Prostate gland (tissue), 2 donors: Measurements from ENCODE around the gene ALK. TPM values are rescaled to one million over a fixed set of nuclear protein-coding genes. Genes with fewer than 3 reads are reported as not detected.
"Not testable (repeated sequence)": the region's sequence is repeated elsewhere in the genome, so short reads cannot be mapped to it uniquely, and the experiment has no call there.

Experiments used
- DNase-seq: peaks from one replicate; pipeline ENCODE4 v3.0.0-alpha.2; 2019; ENCODE audit warnings: low spot score
- H3K27ac ChIP-seq, 2 donors: fragments of 200-600 bp; sonication (generic); 2 replicates each; pipeline ENCODE4 v1.5.1; 2017 to 2019
- H3K27me3 ChIP-seq: fragments of 200-600 bp; sonication (generic); replicated peaks from 2 replicates; pipeline ENCODE4 v1.5.1; 2019; ENCODE audit not compliant: insufficient read depth
- H3K36me3 ChIP-seq, 2 donors: fragments of 200-600 bp; sonication (generic); 1 replicate in 1 of 2; 2 replicates in 1 of 2; pipeline versions ENCODE4 v1.5.1 to v1.8.1; 2017 to 2019
- H3K4me1 ChIP-seq: fragments of 200-600 bp; sonication (generic); replicated peaks from 2 replicates; pipeline ENCODE4 v1.5.1; 2019
- H3K4me3 ChIP-seq, 2 donors: fragments of 200-600 bp; sonication (generic); 2 replicates each; pipeline ENCODE4 v1.5.1; 2017 to 2019
- H3K9me3 ChIP-seq: fragments of 200-600 bp; sonication (generic); 2 replicates; pipeline ENCODE4 v1.5.1; 2017
- POLR2A ChIP-seq: fragments of 450-650 bp; IDR thresholded peaks from one replicate; pipeline ENCODE4 v1.6.1; 2016; ENCODE audit warnings: antibody characterized with exemption, mild to moderate bottlenecking
- POLR2AphosphoS5 ChIP-seq: sonication (generic); formaldehyde crosslinking; IDR thresholded peaks from one replicate; pipeline ENCODE4 v1.6.1; 2017; ENCODE audit warnings: antibody characterized with exemption
- WGBS: methylation state at CpG from one replicate; pipeline ENCODE4 v1.1.5; 2018; 5-methylcytosine and 5-hydroxymethylcytosine counted together
- intact Hi-C: fragments of 100-400 bp; cut with DNase I; formaldehyde crosslinking; loops from one replicate; pipeline ENCODE4 v1.14.2; 2022
- total RNA-seq, 2 donors: library from RNA; depleted of rRNA; stranded (reverse); fragments of >200 nt; gene quantifications; one replicate each; pipeline ENCODE4 v1.1.0, GENCODE V29; 2016
- TF ChIP-seq, protein P1 (sequence below), 4 experiments: fragments of 200-600 bp in 2 of 4; fragments of 450-650 bp in 2 of 4; sonication (generic) in 2 of 4; IDR thresholded peaks; 1 replicate in 3 of 4; 2 replicates in 1 of 4; pipeline ENCODE4 v1.5.1; 2016 to 2019; ENCODE audit warnings: antibody characterized with exemption in 4 of 4, mild to moderate bottlenecking in 2 of 4, moderate library complexity in 2 of 4

The ALK gene
- total RNA-seq, 2 donors from 2014 or later: 0.14 to 1.2 TPM

DNA sequence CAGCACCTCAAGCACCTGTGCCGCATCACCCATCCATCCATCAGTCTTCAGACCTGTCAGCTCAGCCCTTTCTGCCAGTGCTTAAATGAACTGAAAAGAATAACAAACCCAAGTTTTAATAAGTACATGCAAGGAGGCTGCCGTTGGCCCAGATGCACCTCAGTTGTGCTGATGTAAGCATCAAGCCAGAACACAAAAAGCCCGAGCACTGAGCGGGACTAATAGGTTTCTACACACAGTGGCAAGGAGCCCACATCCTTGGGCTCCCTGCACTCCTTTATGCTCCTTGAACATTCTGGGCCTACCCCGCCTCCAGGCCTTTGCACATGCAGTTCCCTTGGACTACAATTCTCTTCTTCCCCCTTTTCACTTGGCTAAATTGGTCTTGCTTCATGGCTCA is 165.6 kb downstream of the ALK start:
- Histone ChIP-seq H3K9me3 (no peaks in the 10 kb centered on the region), H3K36me3 (no peaks in the 10 kb centered on the region), H3K4me3 (no peak overlapping the region), H3K27me3 (no peaks in the 10 kb centered on the region), H3K27ac (no peak overlapping the region), H3K4me1 (no peaks in the 10 kb centered on the region)
- 86% methylated on average over 5 of the region's 5 CpGs for WGBS
- DNase-seq: no peak
- intact Hi-C loops: no loop called here
- TF ChIP-seq POLR2AphosphoS5 (no peak), POLR2A (no peak)
- TF ChIP-seq, protein P1, sequence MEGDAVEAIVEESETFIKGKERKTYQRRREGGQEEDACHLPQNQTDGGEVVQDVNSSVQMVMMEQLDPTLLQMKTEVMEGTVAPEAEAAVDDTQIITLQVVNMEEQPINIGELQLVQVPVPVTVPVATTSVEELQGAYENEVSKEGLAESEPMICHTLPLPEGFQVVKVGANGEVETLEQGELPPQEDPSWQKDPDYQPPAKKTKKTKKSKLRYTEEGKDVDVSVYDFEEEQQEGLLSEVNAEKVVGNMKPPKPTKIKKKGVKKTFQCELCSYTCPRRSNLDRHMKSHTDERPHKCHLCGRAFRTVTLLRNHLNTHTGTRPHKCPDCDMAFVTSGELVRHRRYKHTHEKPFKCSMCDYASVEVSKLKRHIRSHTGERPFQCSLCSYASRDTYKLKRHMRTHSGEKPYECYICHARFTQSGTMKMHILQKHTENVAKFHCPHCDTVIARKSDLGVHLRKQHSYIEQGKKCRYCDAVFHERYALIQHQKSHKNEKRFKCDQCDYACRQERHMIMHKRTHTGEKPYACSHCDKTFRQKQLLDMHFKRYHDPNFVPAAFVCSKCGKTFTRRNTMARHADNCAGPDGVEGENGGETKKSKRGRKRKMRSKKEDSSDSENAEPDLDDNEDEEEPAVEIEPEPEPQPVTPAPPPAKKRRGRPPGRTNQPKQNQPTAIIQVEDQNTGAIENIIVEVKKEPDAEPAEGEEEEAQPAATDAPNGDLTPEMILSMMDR (IDR thresholded peaks at IDR 0.05): no peak

DNA sequence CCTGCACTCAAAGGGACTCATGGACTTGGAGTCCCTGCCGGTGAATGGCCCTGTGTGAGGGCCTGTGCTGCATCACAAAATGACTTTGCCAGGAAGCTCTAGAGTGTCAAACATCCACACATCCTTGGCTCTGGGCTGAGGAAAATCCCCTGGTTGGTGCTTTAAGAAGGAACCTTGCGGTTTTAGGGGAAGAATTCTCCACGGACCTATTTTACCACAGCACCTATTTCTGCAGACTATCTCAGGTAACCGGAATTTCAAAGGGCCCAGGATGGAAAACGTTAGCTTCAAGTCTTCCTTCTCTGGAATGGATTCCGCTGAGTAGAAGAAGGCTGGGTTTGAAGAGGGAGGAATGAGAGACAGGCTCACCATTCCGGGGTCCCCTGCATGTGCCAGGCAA is 166.2 kb downstream of the ALK start:
- 87% methylated on average over 7 of the region's 7 CpGs for WGBS
- TF ChIP-seq POLR2AphosphoS5 (no peak), POLR2A (no peak)
- TF ChIP-seq, protein P1 (IDR thresholded peaks at IDR 0.05): no peak
- H3K9me3 ChIP-seq: no peaks in the 10 kb centered on the region
- no peak for DNase-seq
- intact Hi-C loops: no loop called here
- no peaks in the 10 kb centered on the region for H3K36me3 ChIP-seq
- no peaks in the 10 kb centered on the region for H3K4me1 ChIP-seq
- H3K27ac ChIP-seq: no peak overlapping the region
- no peaks in the 10 kb centered on the region for H3K27me3 ChIP-seq
- no peak overlapping the region for H3K4me3 ChIP-seq

DNA sequence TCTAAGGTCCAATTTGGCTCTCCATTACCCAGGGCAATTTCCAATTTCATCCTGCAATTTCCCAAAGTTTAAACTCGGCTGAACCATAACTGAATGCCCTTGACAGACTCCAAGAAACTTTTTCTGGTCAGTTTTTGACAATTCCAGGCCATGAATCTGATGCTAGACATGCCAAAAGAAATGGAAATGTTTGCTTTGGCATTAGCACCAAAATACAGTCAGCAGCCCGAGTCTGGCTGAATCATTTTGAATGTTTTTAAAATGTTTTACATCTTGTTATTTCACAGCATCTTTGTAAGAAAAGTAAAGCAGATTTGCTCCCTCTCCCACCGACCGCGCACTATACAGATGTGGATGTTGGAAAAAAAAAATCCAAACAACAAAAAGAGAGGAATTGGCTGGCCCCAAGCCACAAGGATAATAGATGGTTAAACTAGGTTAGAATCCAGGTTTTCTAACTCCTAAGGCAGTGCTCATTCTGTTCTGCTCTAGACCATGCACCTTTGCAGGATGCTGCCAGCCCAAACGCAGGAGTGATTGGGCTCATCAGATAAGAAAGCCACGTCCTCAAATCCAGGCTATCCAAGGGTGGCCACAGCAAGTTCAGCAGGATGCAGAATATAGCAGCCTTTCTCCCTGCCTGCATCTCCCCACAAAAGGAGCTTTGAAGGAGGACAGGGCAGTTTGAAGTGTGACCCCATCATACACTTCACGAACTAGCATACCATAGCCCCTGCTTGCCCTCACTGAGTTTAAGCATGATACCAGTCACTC is 167.5 kb downstream of the ALK start:
- WGBS: 41% methylated on average over 8 of the region's 8 CpGs
- Histone ChIP-seq H3K4me3 (no peak overlapping the region), H3K27me3 (no peaks in the 10 kb centered on the region), H3K36me3 (no peaks in the 10 kb centered on the region), H3K9me3 (no peaks in the 10 kb centered on the region), H3K27ac (no peak overlapping the region), H3K4me1 (no peaks in the 10 kb centered on the region)
- intact Hi-C loops: no loop called here
- DNase-seq: no peak
- TF ChIP-seq POLR2AphosphoS5: no peak
- no peak for TF ChIP-seq POLR2A
- TF ChIP-seq, protein P1 (IDR thresholded peaks at IDR 0.05): no peak

- Histone ChIP-seq H3K27ac (no peak overlapping the region), H3K4me1 (no peaks in the 10 kb centered on the region), H3K9me3 (no peaks in the 10 kb centered on the region), H3K36me3 (no peaks in the 10 kb centered on the region), H3K4me3 (no peak overlapping the region), H3K27me3 (no peaks in the 10 kb centered on the region)
- 84% methylated on average over 6 of the region's 6 CpGs for WGBS
- TF ChIP-seq, protein P1 (IDR thresholded peaks at IDR 0.05): no peak
- TF ChIP-seq POLR2AphosphoS5: no peak
- TF ChIP-seq POLR2A: no peak
- intact Hi-C loops: no loop called here
- DNase-seq: no peak
Measured at GRCh38 chr2:29751390-29751789, 170.0 kb downstream of the ALK start.

GRCh38 chr2:29750463-29750862 is 170.9 kb downstream of the ALK start:
- 96% methylated on average over 3 of the region's 3 CpGs for WGBS
- H3K27me3 ChIP-seq, DNase-seq, H3K4me3 ChIP-seq, intact Hi-C loops, H3K4me1 ChIP-seq, H3K36me3 ChIP-seq, H3K27ac ChIP-seq, H3K9me3 ChIP-seq: not testable (repeated sequence)
